Lower leg skin (tissue), 3 donors: ENCODE data around the gene COPS8.

ENCODE experiments used
- POLR2A ChIP-seq, 2 donors: fragments of 450-650 bp; IDR thresholded peaks; one replicate each; pipeline ENCODE4 v1.6.1; 2016 to 2017; ENCODE audit warnings: antibody characterized with exemption in 2 of 2, mild to moderate bottlenecking in 1 of 2, moderate library complexity in 1 of 2
- TF ChIP-seq, protein P1 (sequence below), 3 donors: fragments of 450-650 bp; IDR thresholded peaks; one replicate each; pipeline ENCODE4 v1.5.1; 2016; ENCODE audit warnings: antibody characterized with exemption in 3 of 3, mild to moderate bottlenecking in 3 of 3, moderate library complexity in 2 of 3

DNA sequence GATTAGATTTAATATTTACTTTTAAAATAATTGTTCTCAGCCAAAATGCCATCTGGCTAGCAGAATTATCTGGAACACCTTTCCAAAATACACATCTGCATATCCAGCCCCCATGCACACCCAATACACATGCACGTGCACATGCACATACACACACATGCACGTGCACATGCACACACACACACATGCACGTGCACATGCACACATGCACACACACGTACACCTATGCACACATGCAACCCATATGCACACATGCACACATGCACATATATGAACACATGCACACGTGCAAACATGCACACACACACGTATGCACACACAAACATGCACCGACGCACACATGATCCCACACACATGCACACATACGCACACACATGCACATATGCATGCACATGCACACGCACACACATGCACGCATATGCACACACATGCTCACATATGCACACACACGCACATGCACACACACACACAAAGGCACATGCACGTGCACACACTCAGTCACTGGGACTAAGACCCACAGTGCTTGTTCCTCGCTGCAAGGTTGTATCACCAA, 53.5 kb downstream of the COPS8 start:
- TF ChIP-seq POLR2A (IDR thresholded peaks at IDR 0.05), result no peak
- TF ChIP-seq, protein P1, sequence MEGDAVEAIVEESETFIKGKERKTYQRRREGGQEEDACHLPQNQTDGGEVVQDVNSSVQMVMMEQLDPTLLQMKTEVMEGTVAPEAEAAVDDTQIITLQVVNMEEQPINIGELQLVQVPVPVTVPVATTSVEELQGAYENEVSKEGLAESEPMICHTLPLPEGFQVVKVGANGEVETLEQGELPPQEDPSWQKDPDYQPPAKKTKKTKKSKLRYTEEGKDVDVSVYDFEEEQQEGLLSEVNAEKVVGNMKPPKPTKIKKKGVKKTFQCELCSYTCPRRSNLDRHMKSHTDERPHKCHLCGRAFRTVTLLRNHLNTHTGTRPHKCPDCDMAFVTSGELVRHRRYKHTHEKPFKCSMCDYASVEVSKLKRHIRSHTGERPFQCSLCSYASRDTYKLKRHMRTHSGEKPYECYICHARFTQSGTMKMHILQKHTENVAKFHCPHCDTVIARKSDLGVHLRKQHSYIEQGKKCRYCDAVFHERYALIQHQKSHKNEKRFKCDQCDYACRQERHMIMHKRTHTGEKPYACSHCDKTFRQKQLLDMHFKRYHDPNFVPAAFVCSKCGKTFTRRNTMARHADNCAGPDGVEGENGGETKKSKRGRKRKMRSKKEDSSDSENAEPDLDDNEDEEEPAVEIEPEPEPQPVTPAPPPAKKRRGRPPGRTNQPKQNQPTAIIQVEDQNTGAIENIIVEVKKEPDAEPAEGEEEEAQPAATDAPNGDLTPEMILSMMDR (IDR thresholded peaks at IDR 0.05), result no peak
